Spinal cord (tissue), 10 donors: Measurements from ENCODE around the gene NTM. TPM values are rescaled to one million over a fixed set of nuclear protein-coding genes. Genes with fewer than 3 reads are reported as not detected.

Source experiments
- DNase-seq, 6 donors: peaks; one replicate each; pipeline versions ENCODE4 v3.0.0 to v3.0.0-alpha.2; 2013 to 2015; ENCODE audit warnings: low spot score in 6 of 6, low read depth in 4 of 6
- H3K27ac ChIP-seq: one replicate; pipeline ENCODE4 v1.5.1; 2013; ENCODE audit warnings: low read depth, low read length, control low read depth
- H3K27me3 ChIP-seq: one replicate; pipeline ENCODE4 v1.6.1; 2013; ENCODE audit warnings: low read length; ENCODE audit not compliant: control insufficient read depth, insufficient read depth
- H3K36me3 ChIP-seq: one replicate; pipeline ENCODE4 v1.6.1; 2013; ENCODE audit warnings: low read length; ENCODE audit not compliant: control insufficient read depth, insufficient read depth
- H3K4me1 ChIP-seq: one replicate; pipeline ENCODE4 v1.6.1; 2013; ENCODE audit warnings: low read length; ENCODE audit not compliant: control insufficient read depth, insufficient read depth
- H3K4me3 ChIP-seq: one replicate; pipeline ENCODE4 v1.5.1; 2013; ENCODE audit warnings: low read depth, low read length, control low read depth
- H3K9me3 ChIP-seq: one replicate; pipeline ENCODE4 v1.6.1; 2013; ENCODE audit warnings: low read length; ENCODE audit not compliant: control insufficient read depth, insufficient read depth
- WGBS: methylation state at CpG from one replicate; pipeline ENCODE4 v1.1.5; 2013; ENCODE audit warnings: missing lambda C conversion rate; ENCODE audit not compliant: insufficient coverage; 5-methylcytosine and 5-hydroxymethylcytosine counted together
- polyA plus RNA-seq, 2 donors: library from polyadenylated mRNA; unstranded; fragments of 120-200 nt; gene quantifications; one replicate each; pipeline ENCODE4 v1.2.1, GENCODE V29; 2013; ENCODE audit not compliant: insufficient read length in 2 of 2
- total RNA-seq, 2 donors: library from RNA; depleted of rRNA in 1 of 2; stranded (reverse); fragments of 120-200 nt in 1 of 2; fragments of >200 nt in 1 of 2; gene quantifications; one replicate each; pipeline versions ENCODE4 v1.2.3 to v1.2.4, GENCODE V29; 2013 to 2014
- donor health status: healthy.

NTM gene
- total and polyA plus RNA-seq, 4 donors = 69.3 to 181 (median 155) TPM

GRCh38 chr11:132335311-132335710, 964.9 kb downstream of the NTM start:
- no peak for DNase-seq
- 89% methylated on average over 9 of the region's 14 CpGs for WGBS
- no peak overlapping the region for H3K27ac ChIP-seq
- H3K9me3 ChIP-seq = no peaks in the 10 kb centered on the region
- H3K36me3 ChIP-seq = peaks cover 9% of the 10 kb centered on the region
- H3K4me3 ChIP-seq = no peak overlapping the region
- H3K4me1 ChIP-seq = no peaks in the 10 kb centered on the region
- no peaks in the 10 kb centered on the region for H3K27me3 ChIP-seq

GRCh38 chr11:132336781-132337535, 966.5 kb downstream of the NTM start:
- Histone ChIP-seq H3K9me3 (no peaks in the 10 kb centered on the region), H3K36me3 (peaks cover 9% of the 10 kb centered on the region), H3K4me1 (no peaks in the 10 kb centered on the region), H3K4me3 (no peak overlapping the region), H3K27ac (no peak overlapping the region), H3K27me3 (no peaks in the 10 kb centered on the region)
- DNase-seq = no peak
- 94% methylated on average over 9 of the region's 12 CpGs for WGBS

GRCh38 chr11:132337819-132338416, 967.5 kb downstream of the NTM start:
- Histone ChIP-seq H3K27me3 (no peaks in the 10 kb centered on the region), H3K36me3 (peaks cover 7% of the 10 kb centered on the region), H3K4me1 (no peaks in the 10 kb centered on the region), H3K27ac (no peak overlapping the region), H3K9me3 (no peaks in the 10 kb centered on the region), H3K4me3 (no peak overlapping the region)
- 100% methylated on average over 1 of the region's 2 CpGs for WGBS
- no peak for DNase-seq

GRCh38 chr11:132342408-132342807, 972.0 kb downstream of the NTM start:
- no peaks in the 10 kb centered on the region for H3K4me1 ChIP-seq
- H3K27ac ChIP-seq = no peak overlapping the region
- no peaks in the 10 kb centered on the region for H3K27me3 ChIP-seq
- H3K4me3 ChIP-seq = no peak overlapping the region
- DNase-seq = no peak
- H3K9me3 ChIP-seq = no peaks in the 10 kb centered on the region
- WGBS = 94% methylated on average over 2 of the region's 3 CpGs
- no peaks in the 10 kb centered on the region for H3K36me3 ChIP-seq

- H3K4me3 ChIP-seq = no peak overlapping the region
- H3K4me1 ChIP-seq = peaks cover 5% of the 10 kb centered on the region
- H3K27me3 ChIP-seq = no peaks in the 10 kb centered on the region
- H3K36me3 ChIP-seq = no peaks in the 10 kb centered on the region
- peak in 1 of 6 donors; percentile 32 for DNase-seq
- H3K27ac ChIP-seq = no peak overlapping the region
- no peaks in the 10 kb centered on the region for H3K9me3 ChIP-seq
- WGBS = 40% methylated on average over 1 of the region's 5 CpGs
These were observed 973.2 kb downstream of the NTM start for GRCh38 chr11:132343445-132344175.

- H3K9me3 ChIP-seq = no peaks in the 10 kb centered on the region
- H3K36me3 ChIP-seq = no peaks in the 10 kb centered on the region
- no peak overlapping the region for H3K27ac ChIP-seq
- no peak overlapping the region for H3K4me3 ChIP-seq
- H3K27me3 ChIP-seq = no peaks in the 10 kb centered on the region
- 87% methylated on average over 4 of the region's 6 CpGs for WGBS
- no peak for DNase-seq
- H3K4me1 ChIP-seq = peaks cover 5% of the 10 kb centered on the region
These were observed 976.2 kb downstream of the NTM start for GRCh38 chr11:132346558-132347148.

GRCh38 chr11:132347156-132348090, 977.0 kb downstream of the NTM start:
- Histone ChIP-seq H3K4me1 (peaks cover 5% of the 10 kb centered on the region), H3K27ac (no peak overlapping the region), H3K4me3 (no peak overlapping the region), H3K27me3 (no peaks in the 10 kb centered on the region), H3K9me3 (no peaks in the 10 kb centered on the region), H3K36me3 (no peaks in the 10 kb centered on the region)
- 54% methylated on average over 13 of the region's 22 CpGs for WGBS
- peak in 3 of 6 donors; percentile 18 to 75 (median 21) for DNase-seq

- Histone ChIP-seq H3K9me3 (no peaks in the 10 kb centered on the region), H3K27me3 (no peaks in the 10 kb centered on the region), H3K4me3 (no peak overlapping the region), H3K36me3 (no peaks in the 10 kb centered on the region), H3K27ac (no peak overlapping the region), H3K4me1 (peaks cover 5% of the 10 kb centered on the region)
- DNase-seq = no peak
- 65% methylated on average over 5 of the region's 7 CpGs for WGBS
These were observed 979.7 kb downstream of the NTM start for GRCh38 chr11:132349811-132350733.
